GM19372 (cell line): Measurements from ENCODE around the gene ALX3.

Source experiments
- ATAC-seq: cut with Tn5 transposase; IDR thresholded peaks from one replicate; pipeline ENCODE4 v1.9.1; 2021; ENCODE audit warnings: mild to moderate bottlenecking, low read depth, moderate library complexity; ENCODE audit not compliant: unreplicated experiment

Gene ALX3

GRCh38 chr1:110067479-110067892 is 3.0 kb downstream of the ALX3 start:
- no peak for ATAC-seq

- ATAC-seq: no peak
Observed at GRCh38 chr1:110065841-110066240, 4.6 kb downstream of the ALX3 start.

GRCh38 chr1:110064576-110065337 is 5.7 kb downstream of the ALX3 start:
- ATAC-seq: no peak

- ATAC-seq: no peak
Observed at GRCh38 chr1:110063781-110064180, 6.7 kb downstream of the ALX3 start.

- no peak for ATAC-seq
Observed at GRCh38 chr1:110062612-110063011, 7.9 kb downstream of the ALX3 start.

GRCh38 chr1:110061341-110061740 is 9.1 kb downstream of the ALX3 start:
- no peak for ATAC-seq

- no peak for ATAC-seq
Observed at GRCh38 chr1:110060662-110061060, 9.8 kb downstream of the ALX3 start.

GRCh38 chr1:110060034-110060661 is 10.3 kb downstream of the ALX3 start:
- no peak for ATAC-seq

- no peak for ATAC-seq
Observed at GRCh38 chr1:110059133-110059863, 11.2 kb downstream of the ALX3 start.

GRCh38 chr1:110058591-110058990 is 11.9 kb downstream of the ALX3 start:
- ATAC-seq: no peak

- ATAC-seq: no peak
Observed at GRCh38 chr1:110057963-110058518, 12.4 kb downstream of the ALX3 start.

GRCh38 chr1:110056776-110057175 is 13.7 kb downstream of the ALX3 start:
- no peak for ATAC-seq

- ATAC-seq: no peak
Observed at GRCh38 chr1:110056285-110056683, 14.2 kb downstream of the ALX3 start.

- no peak for ATAC-seq
Observed at GRCh38 chr1:110055493-110056284, 14.8 kb downstream of the ALX3 start.

- no peak for ATAC-seq
Observed at GRCh38 chr1:110053552-110054428, 16.7 kb downstream of the ALX3 start.

GRCh38 chr1:110051262-110051648 is 19.2 kb downstream of the ALX3 start:
- ATAC-seq: no peak

- no peak for ATAC-seq
Observed at GRCh38 chr1:110050602-110051261, 19.7 kb downstream of the ALX3 start.

- no peak for ATAC-seq
Observed at GRCh38 chr1:110049801-110050601, 20.5 kb downstream of the ALX3 start.
